ENCODE data around the gene ACTBL2.
A peak's percentile ranks its signal among the peaks of the same experiment; 100 is the strongest.
"Not testable (repeated sequence)": the region's sequence is repeated elsewhere in the genome, so short reads cannot be mapped to it uniquely, and the experiment has no call there.

The ACTBL2 gene

GRCh38 chr5:57494104-57495098, 11.8 kb upstream of the ACTBL2 start:
- DNase-seq (ENCODE audit: extremely low read depth in 1 of 2, low read depth in 1 of 2) = peak; percentile 5 to 27

- DNase-seq (ENCODE audit: extremely low read depth in 1 of 2, low read depth in 1 of 2) = no peak
Observed at GRCh38 chr5:57493034-57493433, 10.4 kb upstream of the ACTBL2 start.

- no peak for DNase-seq (ENCODE audit: extremely low read depth in 1 of 2, low read depth in 1 of 2)
Observed at GRCh38 chr5:57492632-57493031, 10.0 kb upstream of the ACTBL2 start.

GRCh38 chr5:57491369-57491965, 8.9 kb upstream of the ACTBL2 start:
- no peak for DNase-seq (ENCODE audit: extremely low read depth in 1 of 2, low read depth in 1 of 2)

GRCh38 chr5:57488215-57488955, 5.8 kb upstream of the ACTBL2 start:
- DNase-seq (ENCODE audit: extremely low read depth in 1 of 2, low read depth in 1 of 2) = no peak

- no peak for DNase-seq (ENCODE audit: extremely low read depth in 1 of 2, low read depth in 1 of 2)
Observed at GRCh38 chr5:57486027-57486602, 3.5 kb upstream of the ACTBL2 start.

GRCh38 chr5:57478826-57479225, 3.8 kb downstream of the ACTBL2 start:
- DNase-seq (ENCODE audit: extremely low read depth in 1 of 2, low read depth in 1 of 2) = no peak

- DNase-seq (ENCODE audit: extremely low read depth in 1 of 2, low read depth in 1 of 2) = no peak
Observed at GRCh38 chr5:57476601-57477056, 6.0 kb downstream of the ACTBL2 start.

GRCh38 chr5:57470339-57470738, 12.3 kb downstream of the ACTBL2 start:
- no peak for DNase-seq (ENCODE audit: extremely low read depth in 1 of 2, low read depth in 1 of 2)

- no peak for DNase-seq (ENCODE audit: extremely low read depth in 1 of 2, low read depth in 1 of 2)
Observed at GRCh38 chr5:57468481-57469163, 14.0 kb downstream of the ACTBL2 start.

- no peak for DNase-seq (ENCODE audit: extremely low read depth in 1 of 2, low read depth in 1 of 2)
Observed at GRCh38 chr5:57466544-57466943, 16.1 kb downstream of the ACTBL2 start.

GRCh38 chr5:57460056-57460455, 22.6 kb downstream of the ACTBL2 start:
- not testable (repeated sequence) for DNase-seq (ENCODE audit: extremely low read depth in 1 of 2, low read depth in 1 of 2)

GRCh38 chr5:57458443-57458842, 24.2 kb downstream of the ACTBL2 start:
- no peak for DNase-seq (ENCODE audit: extremely low read depth in 1 of 2, low read depth in 1 of 2)

- no peak for DNase-seq (ENCODE audit: extremely low read depth in 1 of 2, low read depth in 1 of 2)
Observed at GRCh38 chr5:57456531-57457135, 26.0 kb downstream of the ACTBL2 start.

GRCh38 chr5:57455511-57456455, 26.8 kb downstream of the ACTBL2 start:
- DNase-seq (ENCODE audit: extremely low read depth in 1 of 2, low read depth in 1 of 2) = no peak

GRCh38 chr5:57454896-57455295, 27.7 kb downstream of the ACTBL2 start:
- no peak for DNase-seq (ENCODE audit: extremely low read depth in 1 of 2, low read depth in 1 of 2)

GRCh38 chr5:57453728-57454127, 28.9 kb downstream of the ACTBL2 start:
- no peak for DNase-seq (ENCODE audit: extremely low read depth in 1 of 2, low read depth in 1 of 2)

GRCh38 chr5:57452885-57453284, 29.7 kb downstream of the ACTBL2 start:
- DNase-seq (ENCODE audit: extremely low read depth in 1 of 2, low read depth in 1 of 2) = no peak

All from stimulated activated CD8-positive, alpha-beta memory T cell treated with anti-CD3 and anti-CD28 coated beads, Interleukin-7, amount 100 ng/mL, for 48 hours (primary cell).